Measurements from ENCODE around the gene CXorf66.
A peak's percentile ranks its signal among the peaks of the same experiment; 100 is the strongest.
"Not testable (repeated sequence)": the region's sequence is repeated elsewhere in the genome, so short reads cannot be mapped to it uniquely, and the experiment has no call there.

The CXorf66 gene

DNA sequence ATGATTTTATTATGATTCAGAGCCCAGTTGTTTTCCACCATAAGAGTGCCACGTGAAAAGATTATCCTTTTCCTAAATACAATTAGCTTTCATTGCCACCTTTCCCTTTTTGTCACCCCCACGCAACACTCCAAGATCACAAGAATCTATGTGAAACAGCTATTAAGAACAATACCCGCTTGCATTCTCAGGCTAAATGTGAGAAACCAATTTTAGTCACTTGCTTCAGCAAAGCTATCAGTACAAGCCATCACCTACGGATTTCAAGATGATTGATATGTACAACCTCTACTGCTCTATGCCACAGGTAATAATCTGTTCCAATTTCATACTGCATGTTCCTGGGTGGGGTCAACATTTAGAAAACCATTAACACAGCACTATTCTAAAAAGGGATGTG lies 34.9 kb downstream of the CXorf66 start:
- TF ChIP-seq, protein P1, sequence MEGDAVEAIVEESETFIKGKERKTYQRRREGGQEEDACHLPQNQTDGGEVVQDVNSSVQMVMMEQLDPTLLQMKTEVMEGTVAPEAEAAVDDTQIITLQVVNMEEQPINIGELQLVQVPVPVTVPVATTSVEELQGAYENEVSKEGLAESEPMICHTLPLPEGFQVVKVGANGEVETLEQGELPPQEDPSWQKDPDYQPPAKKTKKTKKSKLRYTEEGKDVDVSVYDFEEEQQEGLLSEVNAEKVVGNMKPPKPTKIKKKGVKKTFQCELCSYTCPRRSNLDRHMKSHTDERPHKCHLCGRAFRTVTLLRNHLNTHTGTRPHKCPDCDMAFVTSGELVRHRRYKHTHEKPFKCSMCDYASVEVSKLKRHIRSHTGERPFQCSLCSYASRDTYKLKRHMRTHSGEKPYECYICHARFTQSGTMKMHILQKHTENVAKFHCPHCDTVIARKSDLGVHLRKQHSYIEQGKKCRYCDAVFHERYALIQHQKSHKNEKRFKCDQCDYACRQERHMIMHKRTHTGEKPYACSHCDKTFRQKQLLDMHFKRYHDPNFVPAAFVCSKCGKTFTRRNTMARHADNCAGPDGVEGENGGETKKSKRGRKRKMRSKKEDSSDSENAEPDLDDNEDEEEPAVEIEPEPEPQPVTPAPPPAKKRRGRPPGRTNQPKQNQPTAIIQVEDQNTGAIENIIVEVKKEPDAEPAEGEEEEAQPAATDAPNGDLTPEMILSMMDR (IDR thresholded peaks at IDR 0.05; ENCODE audit: low read depth, low read length, missing control alignments): no peak
- peak overlapping the region; percentile 63 for H3K4me3 ChIP-seq (replicated peaks; ENCODE audit: low read depth, low read length)

GRCh38 chrX:139929876-139930275 lies 35.4 kb downstream of the CXorf66 start:
- DNase-seq (ENCODE audit: extremely low read depth, low read depth): no peak
- TF ChIP-seq, protein P1 (IDR thresholded peaks at IDR 0.05; ENCODE audit: low read depth, low read length, missing control alignments): no peak
- peak overlapping the region; percentile 63 for H3K4me3 ChIP-seq (replicated peaks; ENCODE audit: low read depth, low read length)

More for the DNA sequence above, 34.9 kb downstream of the CXorf66 start:
- no peak for DNase-seq (ENCODE audit: extremely low read depth, low read depth)

GRCh38 chrX:139924696-139925095 lies 40.6 kb downstream of the CXorf66 start:
- H3K4me3 ChIP-seq (replicated peaks; ENCODE audit: low read depth, low read length): no peak overlapping the region
- TF ChIP-seq, protein P1 (IDR thresholded peaks at IDR 0.05; ENCODE audit: low read depth, low read length, missing control alignments): no peak
- no peak for DNase-seq (ENCODE audit: extremely low read depth, low read depth)

GRCh38 chrX:139924069-139924695 lies 41.1 kb downstream of the CXorf66 start:
- no peak overlapping the region for H3K4me3 ChIP-seq (replicated peaks; ENCODE audit: low read depth, low read length)
- TF ChIP-seq, protein P1 (IDR thresholded peaks at IDR 0.05; ENCODE audit: low read depth, low read length, missing control alignments): no peak
- DNase-seq (ENCODE audit: extremely low read depth, low read depth): no peak

DNA sequence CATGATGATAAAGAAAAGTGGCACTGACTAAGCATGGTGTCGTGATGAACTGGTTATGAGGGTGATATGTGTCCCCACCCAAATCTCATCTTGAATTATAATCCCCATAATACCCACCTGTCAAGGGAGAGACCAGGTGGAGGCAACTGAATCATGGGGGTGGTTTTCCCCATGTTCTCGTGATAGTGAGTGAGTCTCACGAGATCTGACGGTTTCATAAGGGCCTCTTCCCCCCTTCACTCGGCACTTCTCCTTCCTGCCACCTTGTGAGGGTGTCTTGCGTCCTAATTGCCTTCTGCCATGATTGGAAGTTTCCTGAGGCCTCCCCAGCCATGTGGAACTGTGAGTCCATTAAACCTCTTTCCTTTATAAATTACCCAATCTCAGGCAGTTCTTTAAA lies 44.2 kb downstream of the CXorf66 start:
- H3K4me3 ChIP-seq (replicated peaks; ENCODE audit: low read depth, low read length); DNase-seq (ENCODE audit: extremely low read depth, low read depth): not testable (repeated sequence)

- DNase-seq (ENCODE audit: extremely low read depth, low read depth): no peak
- TF ChIP-seq, protein P1 (IDR thresholded peaks at IDR 0.05; ENCODE audit: low read depth, low read length, missing control alignments): no peak
- no peak overlapping the region for H3K4me3 ChIP-seq (replicated peaks; ENCODE audit: low read depth, low read length)
These were observed 45.0 kb downstream of the CXorf66 start for GRCh38 chrX:139920316-139920715.

GRCh38 chrX:139914421-139914820 lies 50.9 kb downstream of the CXorf66 start:
- no peak for DNase-seq (ENCODE audit: extremely low read depth, low read depth)
- TF ChIP-seq, protein P1 (IDR thresholded peaks at IDR 0.05; ENCODE audit: low read depth, low read length, missing control alignments): no peak
- H3K4me3 ChIP-seq (replicated peaks; ENCODE audit: low read depth, low read length): no peak overlapping the region
